Esophagus muscularis mucosa (tissue), 4 donors: Measurements from ENCODE around the gene FBH1. TPM values are rescaled to one million over a fixed set of nuclear protein-coding genes. Genes with fewer than 3 reads are reported as not detected.
"Not testable (repeated sequence)": the region's sequence is repeated elsewhere in the genome, so short reads cannot be mapped to it uniquely, and the experiment has no call there.

ENCODE experiments used
- DNase-seq: peaks from one replicate; pipeline ENCODE4 v3.0.0-alpha.2; 2017; ENCODE audit errors: extremely low spot score
- H3K27ac ChIP-seq, 4 donors: fragments of 200-600 bp; sonication (generic); replicated peaks in 1 of 4; 1 replicate in 3 of 4; 2 replicates in 1 of 4; pipeline ENCODE4 v1.5.1; 2016 to 2019; ENCODE audit warnings: mild to moderate bottlenecking in 1 of 4
- H3K27me3 ChIP-seq, 4 donors: fragments of 200-600 bp; sonication (generic); one replicate each; pipeline versions ENCODE4 v1.5.1 to v1.6.0; 2016 to 2019
- H3K36me3 ChIP-seq, 4 donors: fragments of 200-600 bp; sonication (generic); one replicate each; pipeline ENCODE4 v1.5.1; 2016 to 2019
- H3K4me1 ChIP-seq, 4 donors: fragments of 200-600 bp; sonication (generic); one replicate each; pipeline ENCODE4 v1.5.1; 2016 to 2019
- H3K4me3 ChIP-seq, 4 donors: fragments of 200-600 bp; sonication (generic); 1 replicate in 2 of 4; 2 replicates in 2 of 4; pipeline ENCODE4 v1.5.1; 2016 to 2019; ENCODE audit warnings: mild to moderate bottlenecking in 4 of 4, moderate library complexity in 1 of 4
- H3K9me3 ChIP-seq, 4 donors: fragments of 200-600 bp; sonication (generic); 1 replicate in 3 of 4; 2 replicates in 1 of 4; pipeline ENCODE4 v1.5.1; 2016 to 2019
- CTCF ChIP-seq, 3 experiments: fragments of 200-600 bp in 2 of 3; fragments of 450-650 bp in 1 of 3; sonication (generic) in 2 of 3; IDR thresholded peaks; one replicate each; pipeline ENCODE4 v1.5.1; 2017 to 2019; ENCODE audit warnings: antibody characterized with exemption in 3 of 3, mild to moderate bottlenecking in 2 of 3, moderate library complexity in 1 of 3
- EP300 ChIP-seq: sonication (generic); formaldehyde crosslinking; IDR thresholded peaks from one replicate; pipeline ENCODE4 v1.6.1; 2017; ENCODE audit warnings: antibody characterized with exemption
- POLR2A ChIP-seq: fragments of 450-650 bp; IDR thresholded peaks from one replicate; pipeline ENCODE4 v1.6.1; 2017; ENCODE audit warnings: antibody characterized with exemption, moderate library complexity, mild to moderate bottlenecking, low read depth
- POLR2AphosphoS5 ChIP-seq, 2 donors: sonication (generic); formaldehyde crosslinking; IDR thresholded peaks; one replicate each; pipeline ENCODE4 v1.6.1; 2017; ENCODE audit warnings: antibody characterized with exemption in 2 of 2
- WGBS: methylation state at CpG from one replicate; pipeline ENCODE4 v1.1.5; 2018; 5-methylcytosine and 5-hydroxymethylcytosine counted together
- intact Hi-C: fragments of 100-400 bp; cut with DNase I; formaldehyde crosslinking; loops from one replicate; pipeline ENCODE4 v1.15.1; 2023
- total RNA-seq, 4 donors: library from RNA; depleted of rRNA; stranded (reverse); fragments of >200 nt; gene quantifications; one replicate each; pipeline versions ENCODE4 v1.1.0 to v1.2.1, GENCODE V29; 2016

The FBH1 gene
- total RNA-seq, 4 donors from 2014 or later: 90.3 to 93.0 (median 92.3) TPM

- H3K36me3 ChIP-seq: peaks cover 0 to 8% (median 0%) of the 10 kb centered on the region in 4 donors
- no peaks in the 10 kb centered on the region for H3K4me1 ChIP-seq
- WGBS: 81% methylated on average over 4 of the region's 5 CpGs
- no peaks in the 10 kb centered on the region for H3K9me3 ChIP-seq
- no peak overlapping the region for H3K27ac ChIP-seq
- TF ChIP-seq POLR2AphosphoS5 (IDR thresholded peaks at IDR 0.05): no peak
- H3K4me3 ChIP-seq: no peak overlapping the region
- intact Hi-C loops: no loop called here
- H3K27me3 ChIP-seq: no peaks in the 10 kb centered on the region
- DNase-seq: no peak
These were observed 31.2 kb upstream of the FBH1 start for GRCh38 chr10:5858811-5859210.

- TF ChIP-seq CTCF (IDR thresholded peaks at IDR 0.05) (no peak), POLR2A (no peak), POLR2AphosphoS5 (IDR thresholded peaks at IDR 0.05) (no peak), EP300 (no peak)
- DNase-seq: no peak
- Histone ChIP-seq H3K4me3 (no peak overlapping the region), H3K9me3 (no peaks in the 10 kb centered on the region), H3K36me3 (peaks cover 0 to 8% (median 0%) of the 10 kb centered on the region in 4 donors), H3K27me3 (no peaks in the 10 kb centered on the region), H3K4me1 (no peaks in the 10 kb centered on the region), H3K27ac (no peak overlapping the region)
- WGBS: 83% methylated on average over 7 of the region's 7 CpGs
- intact Hi-C loops: no loop called here
These were observed 30.0 kb upstream of the FBH1 start for GRCh38 chr10:5860066-5860465.

GRCh38 chr10:5862360-5862961, 27.6 kb upstream of the FBH1 start:
- Histone ChIP-seq H3K9me3 (no peaks in the 10 kb centered on the region), H3K4me1 (no peaks in the 10 kb centered on the region), H3K36me3 (peaks cover 0 to 8% (median 0%) of the 10 kb centered on the region in 4 donors), H3K27ac (no peak overlapping the region), H3K4me3 (no peak overlapping the region), H3K27me3 (no peaks in the 10 kb centered on the region)
- no peak for DNase-seq
- intact Hi-C loops: no loop called here
- WGBS: 89% methylated on average over 7 of the region's 7 CpGs
- no peak for TF ChIP-seq POLR2AphosphoS5 (IDR thresholded peaks at IDR 0.05)
- no peak for TF ChIP-seq CTCF (IDR thresholded peaks at IDR 0.05)
- TF ChIP-seq POLR2A: no peak
- no peak for TF ChIP-seq EP300

GRCh38 chr10:5862981-5863685, 26.9 kb upstream of the FBH1 start:
- H3K9me3 ChIP-seq, intact Hi-C loops, H3K27me3 ChIP-seq, H3K4me1 ChIP-seq, H3K36me3 ChIP-seq, H3K27ac ChIP-seq, H3K4me3 ChIP-seq, DNase-seq: not testable (repeated sequence)
- 97% methylated on average over 9 of the region's 9 CpGs for WGBS

GRCh38 chr10:5866451-5867081, 23.5 kb upstream of the FBH1 start:
- DNase-seq, H3K4me1 ChIP-seq, H3K27ac ChIP-seq, H3K9me3 ChIP-seq, H3K27me3 ChIP-seq, H3K4me3 ChIP-seq, intact Hi-C loops, H3K36me3 ChIP-seq: not testable (repeated sequence)
- 77% methylated on average over 5 of the region's 5 CpGs for WGBS

- H3K27me3 ChIP-seq, H3K9me3 ChIP-seq, H3K4me1 ChIP-seq, H3K27ac ChIP-seq, DNase-seq, H3K36me3 ChIP-seq, intact Hi-C loops, H3K4me3 ChIP-seq: not testable (repeated sequence)
- 64% methylated on average over 4 of the region's 4 CpGs for WGBS
These were observed 22.9 kb upstream of the FBH1 start for GRCh38 chr10:5867091-5867615.

- intact Hi-C loops, DNase-seq, H3K27me3 ChIP-seq, H3K4me3 ChIP-seq, H3K4me1 ChIP-seq, H3K9me3 ChIP-seq, H3K36me3 ChIP-seq, H3K27ac ChIP-seq: not testable (repeated sequence)
- WGBS: 93% methylated on average over 8 of the region's 8 CpGs
These were observed 21.7 kb upstream of the FBH1 start for GRCh38 chr10:5868383-5868782.
